ENCODE measurements around the gene ALDH8A1.

ALDH8A1 gene, protein sequence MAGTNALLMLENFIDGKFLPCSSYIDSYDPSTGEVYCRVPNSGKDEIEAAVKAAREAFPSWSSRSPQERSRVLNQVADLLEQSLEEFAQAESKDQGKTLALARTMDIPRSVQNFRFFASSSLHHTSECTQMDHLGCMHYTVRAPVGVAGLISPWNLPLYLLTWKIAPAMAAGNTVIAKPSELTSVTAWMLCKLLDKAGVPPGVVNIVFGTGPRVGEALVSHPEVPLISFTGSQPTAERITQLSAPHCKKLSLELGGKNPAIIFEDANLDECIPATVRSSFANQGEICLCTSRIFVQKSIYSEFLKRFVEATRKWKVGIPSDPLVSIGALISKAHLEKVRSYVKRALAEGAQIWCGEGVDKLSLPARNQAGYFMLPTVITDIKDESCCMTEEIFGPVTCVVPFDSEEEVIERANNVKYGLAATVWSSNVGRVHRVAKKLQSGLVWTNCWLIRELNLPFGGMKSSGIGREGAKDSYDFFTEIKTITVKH

DNA sequence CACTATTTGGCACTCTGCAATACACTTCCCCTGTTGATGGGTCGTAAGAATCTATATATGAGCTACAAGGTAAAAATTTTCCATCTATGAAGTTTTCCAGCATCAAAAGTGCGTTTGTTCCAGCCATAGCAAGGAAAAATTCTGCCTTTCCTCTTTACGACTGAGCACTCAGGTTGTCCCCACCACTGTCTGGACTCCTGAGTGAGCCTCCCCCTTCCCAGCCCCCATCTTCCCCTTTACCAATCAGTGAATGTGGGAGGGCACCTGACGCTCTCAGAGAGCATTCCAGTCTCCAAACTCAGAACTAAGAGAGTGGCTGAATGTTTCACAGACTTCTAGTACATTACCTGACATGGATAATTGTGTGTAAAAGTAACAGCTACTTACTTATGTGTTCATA lies at the start of gene ALDH8A1:
TSS of gene ALDH8A1 (minus strand) at position 175 of the 400 bp plus-strand sequence. CDS start at position 127, 48 bp downstream.
- Mint-ChIP-seq H3K4me1 (ENCODE audit: low read depth) (peaks cover under 1% of the 10 kb centered on the region), H3K36me3 (ENCODE audit: low read depth) (no peaks in the 10 kb centered on the region), H3K27me3 (no peaks in the 10 kb centered on the region), H3K27ac (no peak within 1 kb of the TSS), H3K9me3 (no peaks in the 10 kb centered on the region), H3K4me3 (no peak within 1 kb of the TSS)

DNA sequence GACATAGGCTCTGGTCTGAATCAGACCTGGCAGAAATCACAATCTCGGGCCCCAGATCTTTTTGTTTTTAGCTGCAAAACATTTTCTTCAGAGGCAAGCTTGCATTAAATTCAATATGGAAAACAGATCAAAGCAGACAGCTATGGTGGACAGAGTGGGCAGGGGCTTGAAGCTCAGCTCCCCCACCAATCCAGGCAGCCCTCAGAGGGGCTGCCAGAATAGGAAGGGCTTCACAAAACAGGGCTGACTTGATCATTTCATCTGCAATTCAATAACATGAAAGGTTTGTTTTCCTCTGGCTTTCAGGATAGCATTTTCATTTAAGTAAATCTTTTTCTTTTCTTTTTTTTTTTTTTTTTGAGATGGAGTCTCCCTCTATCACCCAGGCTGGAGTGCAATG lies 49.2 kb upstream of the ALDH8A1 start:
- Mint-ChIP-seq H3K27ac (no peak overlapping the region), H3K27me3 (no peaks in the 10 kb centered on the region), H3K36me3 (ENCODE audit: low read depth) (peaks cover 37% of the 10 kb centered on the region), H3K9me3 (no peaks in the 10 kb centered on the region), H3K4me3 (no peak overlapping the region), H3K4me1 (ENCODE audit: low read depth) (peaks cover 31% of the 10 kb centered on the region)

DNA sequence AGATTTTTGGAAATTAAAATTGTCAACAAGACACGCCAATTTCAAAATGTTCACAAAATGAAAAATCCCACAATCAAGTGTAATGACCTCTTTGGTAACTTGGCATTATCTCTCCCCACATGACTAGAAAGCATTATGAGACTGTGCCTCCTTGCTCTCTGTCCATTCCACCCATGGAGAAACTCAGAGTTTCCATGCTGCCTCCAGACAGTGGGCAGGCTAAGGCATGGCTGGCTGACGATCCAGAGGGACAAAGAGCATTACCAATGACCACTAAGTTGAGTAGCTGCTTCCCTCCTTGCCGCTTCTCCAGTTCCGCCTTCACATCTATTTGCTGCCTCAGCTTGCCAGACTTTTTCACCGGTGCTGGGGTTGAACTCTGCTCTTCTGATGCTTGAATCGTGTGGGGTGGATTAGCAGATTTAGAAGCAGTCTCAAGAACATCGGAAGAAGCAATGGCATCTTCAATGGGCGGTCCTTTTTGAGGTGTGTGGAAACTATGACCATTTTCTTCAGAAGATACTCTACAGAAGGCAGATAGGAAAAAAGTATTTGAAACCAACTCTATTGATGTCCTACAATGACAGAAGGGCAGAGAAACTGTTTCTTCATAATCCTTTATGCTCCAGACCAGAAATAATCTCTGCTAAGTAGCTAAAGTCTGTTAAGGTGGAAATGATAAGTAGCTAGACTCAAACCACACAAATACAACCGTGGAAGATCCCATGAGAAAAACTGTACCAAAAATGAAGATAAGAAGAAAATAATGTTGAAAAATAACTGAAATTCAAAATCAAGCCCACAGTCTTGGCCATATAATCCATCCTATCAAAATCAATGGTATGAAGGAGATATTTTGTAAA lies 47.5 kb upstream of the ALDH8A1 start:
- Mint-ChIP-seq H3K27ac (peak overlapping the region; percentile 75), H3K36me3 (ENCODE audit: low read depth) (peaks cover 41% of the 10 kb centered on the region)

DNA sequence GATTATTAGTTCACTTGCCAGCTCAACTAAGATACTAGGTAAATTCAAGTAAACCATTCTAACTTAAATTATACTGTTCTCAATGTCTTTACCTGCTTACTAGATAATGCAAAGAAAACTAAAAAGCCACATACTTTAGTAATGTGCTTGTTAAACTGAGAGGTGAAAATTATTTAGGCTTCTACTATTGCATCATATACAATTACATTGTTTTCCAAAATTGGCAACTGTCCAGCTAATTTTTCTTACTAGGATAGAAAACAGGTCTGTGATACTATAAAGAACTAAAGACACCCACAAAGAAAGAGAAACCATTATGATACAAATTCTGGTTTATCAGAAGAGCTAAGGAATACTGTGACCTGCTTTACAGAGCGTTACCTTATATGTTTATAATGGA lies 45.6 kb upstream of the ALDH8A1 start:
- Mint-ChIP-seq H3K4me3 (no peak overlapping the region), H3K36me3 (ENCODE audit: low read depth) (peaks cover 43% of the 10 kb centered on the region), H3K9me3 (no peaks in the 10 kb centered on the region), H3K27ac (no peak overlapping the region), H3K4me1 (ENCODE audit: low read depth) (peaks cover 25% of the 10 kb centered on the region), H3K27me3 (no peaks in the 10 kb centered on the region)

More for the DNA sequence above, 47.5 kb upstream of the ALDH8A1 start:
- peaks cover 25% of the 10 kb centered on the region for H3K4me1 Mint-ChIP-seq (ENCODE audit: low read depth)
- H3K27me3 Mint-ChIP-seq = no peaks in the 10 kb centered on the region
- H3K4me3 Mint-ChIP-seq = no peak overlapping the region
- no peaks in the 10 kb centered on the region for H3K9me3 Mint-ChIP-seq

DNA sequence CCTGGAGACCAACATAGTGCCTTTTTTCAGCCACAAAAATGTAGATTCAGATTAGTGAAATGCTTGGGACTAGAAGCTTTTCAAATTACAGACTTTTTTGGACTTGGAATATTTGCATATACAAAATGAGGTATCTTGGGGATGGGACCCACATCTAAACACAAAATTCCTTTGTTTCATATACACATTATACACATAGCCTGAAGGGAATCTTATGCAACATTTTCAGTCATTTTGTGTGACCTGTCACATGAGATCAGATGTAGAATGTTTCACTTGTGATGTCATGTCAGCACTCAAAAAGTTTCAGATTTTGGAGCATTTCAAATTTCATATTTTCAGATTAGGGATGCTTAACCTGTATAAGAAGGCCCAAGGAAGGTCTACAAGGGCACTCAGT lies 44.5 kb upstream of the ALDH8A1 start:
- H3K4me3 Mint-ChIP-seq = no peak overlapping the region
- peaks cover 25% of the 10 kb centered on the region for H3K4me1 Mint-ChIP-seq (ENCODE audit: low read depth)
- no peak overlapping the region for H3K27ac Mint-ChIP-seq
- no peaks in the 10 kb centered on the region for H3K9me3 Mint-ChIP-seq
- H3K36me3 Mint-ChIP-seq (ENCODE audit: low read depth) = peaks cover 47% of the 10 kb centered on the region
- no peaks in the 10 kb centered on the region for H3K27me3 Mint-ChIP-seq

DNA sequence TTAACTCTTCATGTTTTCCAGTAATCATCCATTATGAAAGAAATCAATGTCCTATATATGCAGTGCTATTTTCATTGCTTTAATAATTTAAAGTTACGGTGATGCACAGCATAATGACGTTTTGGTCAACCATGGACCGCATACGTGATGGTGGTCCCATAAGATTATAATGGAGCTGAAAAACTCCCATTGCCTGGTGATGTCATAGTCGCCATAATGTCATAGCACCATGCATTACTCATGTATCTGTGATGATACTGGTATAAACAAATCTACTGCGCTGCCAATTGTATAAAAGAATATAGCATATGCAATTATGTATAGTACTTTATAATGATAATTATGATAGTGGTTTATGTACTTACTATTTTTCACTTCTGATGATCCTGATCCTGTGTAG lies 42.3 kb upstream of the ALDH8A1 start:
- Mint-ChIP-seq H3K36me3 (ENCODE audit: low read depth) (peaks cover 44% of the 10 kb centered on the region), H3K9me3 (no peaks in the 10 kb centered on the region), H3K4me1 (ENCODE audit: low read depth) (peaks cover 6% of the 10 kb centered on the region), H3K27ac (no peak overlapping the region), H3K4me3 (no peak overlapping the region), H3K27me3 (no peaks in the 10 kb centered on the region)

DNA sequence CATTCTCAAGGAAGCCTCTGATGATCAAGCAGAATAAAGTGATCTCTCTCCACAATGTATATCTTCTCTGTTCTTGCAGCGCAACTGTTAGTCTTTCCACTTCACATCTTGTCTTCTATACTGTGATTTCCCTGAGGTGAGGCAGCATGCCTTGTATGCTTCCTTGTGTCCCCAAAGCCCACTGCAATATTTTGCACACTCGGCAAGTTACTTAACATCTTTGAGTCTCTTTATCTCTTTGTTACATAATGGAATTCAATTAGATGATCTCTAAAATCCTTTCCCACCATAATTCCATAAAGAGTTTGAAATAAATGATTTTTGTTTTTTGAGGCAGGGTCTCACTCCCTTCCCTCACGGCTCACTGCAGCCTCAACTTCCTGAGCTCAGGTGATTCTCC lies 40.4 kb upstream of the ALDH8A1 start:
- no peaks in the 10 kb centered on the region for H3K27me3 Mint-ChIP-seq
- no peak overlapping the region for H3K4me3 Mint-ChIP-seq
- H3K4me1 Mint-ChIP-seq (ENCODE audit: low read depth) = no peaks in the 10 kb centered on the region
- peaks cover 42% of the 10 kb centered on the region for H3K36me3 Mint-ChIP-seq (ENCODE audit: low read depth)
- H3K27ac Mint-ChIP-seq = no peak overlapping the region
- no peaks in the 10 kb centered on the region for H3K9me3 Mint-ChIP-seq

DNA sequence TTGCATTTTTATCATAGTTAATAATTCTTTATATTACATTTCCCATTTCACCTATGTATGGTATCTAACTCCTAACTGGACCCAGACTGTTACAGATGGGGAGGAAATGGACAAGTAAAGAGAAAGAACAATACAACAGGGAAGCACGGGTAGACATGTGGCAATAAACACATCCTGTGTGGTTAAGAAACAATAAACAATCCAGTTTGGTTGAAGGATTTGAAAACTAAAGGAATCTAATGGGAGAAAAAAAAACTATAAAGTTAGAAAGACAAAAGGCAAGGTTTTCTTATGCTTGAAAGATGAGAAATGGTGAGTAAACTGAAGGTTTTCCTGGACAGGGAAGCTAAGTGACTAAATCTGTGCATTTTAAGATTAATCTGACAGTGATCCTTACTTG lies 34.9 kb upstream of the ALDH8A1 start:
- no peaks in the 10 kb centered on the region for H3K9me3 Mint-ChIP-seq
- peak overlapping the region; percentile 3 for H3K27ac Mint-ChIP-seq
- peaks cover 38% of the 10 kb centered on the region for H3K4me1 Mint-ChIP-seq (ENCODE audit: low read depth)
- no peak overlapping the region for H3K4me3 Mint-ChIP-seq
- H3K36me3 Mint-ChIP-seq (ENCODE audit: low read depth) = peaks cover 53% of the 10 kb centered on the region
- H3K27me3 Mint-ChIP-seq = no peaks in the 10 kb centered on the region

DNA sequence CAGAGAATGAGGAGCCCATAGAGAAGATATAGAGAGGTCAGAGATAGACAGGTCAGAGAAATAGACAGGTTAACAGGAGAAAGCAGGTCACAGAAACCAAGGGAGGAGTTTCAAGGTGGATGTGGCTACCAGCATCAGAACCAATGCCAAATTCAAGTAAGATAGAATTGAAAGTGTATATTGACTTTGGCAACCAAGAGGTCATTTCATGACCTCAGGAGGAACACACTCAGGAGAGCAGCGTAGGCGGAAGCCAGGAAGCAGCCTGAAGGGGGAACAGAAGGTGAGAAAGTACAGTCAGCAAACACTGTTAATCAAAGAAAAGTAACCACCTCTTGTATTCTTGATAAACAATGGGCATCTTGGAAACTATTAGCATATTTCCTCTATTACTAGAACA lies 33.9 kb upstream of the ALDH8A1 start:
- no peak overlapping the region for H3K27ac Mint-ChIP-seq
- no peak overlapping the region for H3K4me3 Mint-ChIP-seq
- H3K9me3 Mint-ChIP-seq = no peaks in the 10 kb centered on the region
- H3K4me1 Mint-ChIP-seq (ENCODE audit: low read depth) = peaks cover 48% of the 10 kb centered on the region
- H3K36me3 Mint-ChIP-seq (ENCODE audit: low read depth) = peaks cover 57% of the 10 kb centered on the region
- no peaks in the 10 kb centered on the region for H3K27me3 Mint-ChIP-seq

DNA sequence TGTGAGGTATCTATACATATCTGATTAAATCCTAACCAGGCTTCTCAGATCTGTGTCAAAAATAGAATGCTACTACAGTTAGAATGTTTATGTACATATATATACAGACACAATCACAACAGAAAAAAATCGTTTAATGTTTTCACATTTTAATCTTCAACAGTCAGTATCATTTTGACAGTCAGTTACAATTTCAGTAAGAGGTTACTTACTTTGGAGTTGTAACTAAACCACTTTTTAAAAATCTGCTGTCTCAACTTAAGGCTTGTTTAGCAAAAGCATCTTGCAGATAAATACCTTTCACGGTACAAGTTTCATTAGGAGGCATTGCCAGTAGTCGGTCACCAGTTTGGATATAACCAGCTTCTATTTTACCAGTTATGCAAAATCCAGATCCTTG lies 32.3 kb upstream of the ALDH8A1 start:
- H3K4me3 Mint-ChIP-seq = no peak overlapping the region
- H3K27ac Mint-ChIP-seq = no peak overlapping the region
- H3K36me3 Mint-ChIP-seq (ENCODE audit: low read depth) = peaks cover 62% of the 10 kb centered on the region
- no peaks in the 10 kb centered on the region for H3K9me3 Mint-ChIP-seq
- H3K4me1 Mint-ChIP-seq (ENCODE audit: low read depth) = peaks cover 53% of the 10 kb centered on the region
- no peaks in the 10 kb centered on the region for H3K27me3 Mint-ChIP-seq

DNA sequence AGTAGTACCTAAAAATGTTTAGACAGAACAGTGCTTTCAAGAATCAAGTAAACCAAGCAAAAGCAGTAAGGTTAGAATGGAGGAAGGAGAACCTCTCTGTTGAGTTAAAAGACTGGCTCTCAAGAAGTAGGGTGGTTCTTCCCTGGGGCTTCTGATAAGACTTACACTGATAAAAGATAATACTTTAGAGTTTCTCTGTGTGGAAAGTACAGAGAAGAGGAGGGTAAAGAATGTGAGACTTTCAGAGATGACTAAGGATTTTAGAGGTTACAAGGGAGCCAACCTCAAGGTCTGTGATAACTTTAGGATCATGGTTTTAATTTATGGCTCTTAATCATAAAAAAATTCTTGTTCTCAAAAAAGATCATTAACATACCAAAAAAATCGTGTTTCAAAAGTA lies 30.9 kb upstream of the ALDH8A1 start:
- peak overlapping the region; percentile 8 for H3K4me3 Mint-ChIP-seq
- no peaks in the 10 kb centered on the region for H3K9me3 Mint-ChIP-seq
- H3K36me3 Mint-ChIP-seq (ENCODE audit: low read depth) = peaks cover 69% of the 10 kb centered on the region
- H3K27ac Mint-ChIP-seq = peak overlapping the region; percentile 50
- H3K4me1 Mint-ChIP-seq (ENCODE audit: low read depth) = peaks cover 53% of the 10 kb centered on the region
- no peaks in the 10 kb centered on the region for H3K27me3 Mint-ChIP-seq

DNA sequence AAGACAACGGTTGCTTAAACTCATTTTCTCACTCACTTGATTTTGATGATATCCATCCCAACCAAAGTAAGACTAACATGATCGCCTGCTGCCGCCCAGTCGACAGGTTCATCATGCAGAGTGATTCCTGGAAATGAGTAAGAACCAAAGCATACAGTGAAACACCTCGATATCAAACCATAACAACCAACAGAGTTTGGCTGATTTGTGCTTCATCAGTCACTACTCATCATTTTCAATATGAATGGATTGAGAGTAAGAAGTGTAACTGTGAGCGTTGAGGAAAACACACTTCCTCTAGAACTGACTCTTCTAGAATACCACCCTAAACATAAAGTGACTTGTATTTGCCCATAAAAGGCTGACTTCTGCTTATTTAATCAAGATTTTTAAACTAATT lies 29.2 kb upstream of the ALDH8A1 start:
- Mint-ChIP-seq H3K36me3 (ENCODE audit: low read depth) (peaks cover 73% of the 10 kb centered on the region), H3K4me1 (ENCODE audit: low read depth) (peaks cover 51% of the 10 kb centered on the region), H3K27ac (peak overlapping the region; percentile 80), H3K27me3 (no peaks in the 10 kb centered on the region), H3K9me3 (no peaks in the 10 kb centered on the region), H3K4me3 (peak overlapping the region; percentile 19)

DNA sequence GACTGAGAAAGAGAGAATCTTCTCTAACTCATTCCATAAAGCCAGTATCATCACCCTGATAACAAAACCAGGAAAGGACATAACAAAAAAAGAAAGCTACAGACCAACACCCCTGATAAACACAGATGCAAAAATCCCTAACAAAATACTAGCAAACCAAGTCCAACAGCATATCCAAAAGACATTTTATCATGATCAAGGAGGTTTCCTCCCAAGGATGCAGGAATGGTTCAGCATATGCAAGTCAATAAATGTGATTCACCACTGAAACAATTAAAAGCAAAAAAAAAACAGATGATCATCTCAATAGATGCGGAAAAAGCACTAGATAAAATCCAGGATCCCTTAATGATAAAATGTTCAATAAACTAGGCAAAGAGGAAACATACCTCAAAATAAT lies 24.5 kb upstream of the ALDH8A1 start:
- no peak overlapping the region for H3K27ac Mint-ChIP-seq
- peaks cover 76% of the 10 kb centered on the region for H3K36me3 Mint-ChIP-seq (ENCODE audit: low read depth)
- no peaks in the 10 kb centered on the region for H3K9me3 Mint-ChIP-seq
- H3K27me3 Mint-ChIP-seq = no peaks in the 10 kb centered on the region
- H3K4me3 Mint-ChIP-seq = no peak overlapping the region
- peaks cover 10% of the 10 kb centered on the region for H3K4me1 Mint-ChIP-seq (ENCODE audit: low read depth)

DNA sequence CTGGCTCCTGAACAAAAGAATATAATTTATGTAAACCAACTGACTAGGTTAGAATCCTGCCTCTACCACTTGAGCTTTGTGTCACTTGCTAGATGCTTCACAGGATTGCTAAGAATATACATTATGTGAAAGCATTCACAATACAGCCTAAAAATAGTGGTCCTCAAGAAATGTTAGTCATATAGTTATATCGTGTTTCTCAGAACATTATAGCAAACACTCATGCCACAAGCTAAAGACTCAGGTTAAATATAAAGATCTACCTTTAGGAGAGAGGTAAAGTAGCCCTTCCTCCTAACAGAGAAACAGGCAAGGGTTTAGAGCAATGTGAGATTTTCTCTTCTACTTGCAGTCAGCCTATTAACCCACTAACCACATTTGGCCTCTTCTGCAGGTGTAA lies 17.8 kb upstream of the ALDH8A1 start:
- Mint-ChIP-seq H3K36me3 (ENCODE audit: low read depth) (peaks cover 73% of the 10 kb centered on the region), H3K4me3 (no peak overlapping the region), H3K27me3 (no peaks in the 10 kb centered on the region), H3K4me1 (ENCODE audit: low read depth) (no peaks in the 10 kb centered on the region), H3K27ac (no peak overlapping the region), H3K9me3 (no peaks in the 10 kb centered on the region)

All from stimulated activated naive CD8-positive, alpha-beta T cell treated with anti-CD3 and anti-CD28 coated beads, Interleukin-15, Interleukin-2, amounts not matched to agents 100 ng/mL and 50 ng/mL, for 24 hours (primary cell).